Measurements from ENCODE around the gene SERINC5. TPM values are rescaled to one million over a fixed set of nuclear protein-coding genes. Genes with fewer than 3 reads are reported as not detected.

The SERINC5 gene
- total and polyA plus RNA-seq, 2 of the 4 experiments (the other 2 are of a cell fraction) = 5.0 to 8.1 TPM

DNA sequence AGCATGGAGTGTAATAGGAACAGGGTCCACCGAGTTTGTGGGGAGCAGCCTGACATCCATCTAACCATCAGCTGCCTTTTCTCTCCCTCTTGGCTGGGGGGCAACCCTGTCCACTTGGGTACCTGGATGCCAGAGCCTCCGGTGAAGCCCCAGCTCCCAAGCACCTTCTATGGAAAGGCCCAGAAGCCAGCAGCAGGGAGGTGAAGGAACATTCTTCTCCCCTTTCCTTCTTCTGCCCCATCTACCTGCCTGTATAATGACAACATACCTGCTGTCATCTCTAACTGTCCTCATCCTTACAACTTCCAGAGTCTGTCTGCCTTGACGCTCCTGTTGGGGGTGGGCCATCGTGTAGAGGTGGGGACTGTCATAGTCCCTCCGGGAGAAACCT, 187.6 kb downstream of the SERINC5 start:
- BruUV-seq (replicated peaks) = no TSS peak
- Histone ChIP-seq H2BK20ac (ENCODE audit: low read depth, low read length) (no peak overlapping the region), H4K20me1 (ENCODE audit: insufficient read depth, low read length) (no peaks in the 10 kb centered on the region), H3K27ac (ENCODE audit: insufficient read depth, low read length) (no peak overlapping the region), H3K4ac (ENCODE audit: low read depth, low read length) (no peak overlapping the region), H3K14ac (replicated peaks; ENCODE audit: low read depth, low read length) (no peak overlapping the region), H2BK5ac (ENCODE audit: low read depth, low read length, poor library complexity, severe bottlenecking) (no peak overlapping the region), H3K4me3 (ENCODE audit: insufficient read depth, low read depth, low read length) (no peak overlapping the region), H3K79me1 (ENCODE audit: low read depth in 1 of 2, low read length in 2 of 2) (no peaks in the 10 kb centered on the region), H3K9ac (ENCODE audit: low read depth, low read length) (no peak overlapping the region), H3K4me2 (ENCODE audit: low read depth, low read length) (no peak overlapping the region), H4K91ac (ENCODE audit: insufficient read depth, low read depth, low read length) (no peak overlapping the region), H2AK5ac (ENCODE audit: low read depth, low read length) (no peak overlapping the region), H4K8ac (ENCODE audit: low read depth in 2 of 2, low read length in 2 of 2) (no peak overlapping the region), H3K23ac (ENCODE audit: low read depth, low read length) (no peak overlapping the region), H3K18ac (ENCODE audit: low read depth, low read length) (no peak overlapping the region), H2BK15ac (ENCODE audit: low read depth, low read length) (no peak overlapping the region), H3K4me1 (ENCODE audit: control insufficient read depth, insufficient read depth, low read length) (peaks cover 2% of the 10 kb centered on the region; the same call in 1 of the 2 replicates), H3K56ac (ENCODE audit: extremely low read depth, insufficient read depth, low read length) (no peak overlapping the region), H3K9me1 (ENCODE audit: insufficient read depth, low read length) (no peaks in the 10 kb centered on the region), H3K36me3 (ENCODE audit: control insufficient read depth, insufficient read depth, low read length) (no peaks in the 10 kb centered on the region), H3K9me3 (ENCODE audit: control insufficient read depth, insufficient read depth, low read length) (no peaks in the 10 kb centered on the region), H4K5ac (ENCODE audit: low read depth, low read length) (no peak overlapping the region), H2BK120ac (ENCODE audit: low read depth, low read length) (no peak overlapping the region), H2AK9ac (replicated peaks; ENCODE audit: low read depth, low read length, poor library complexity) (no peak overlapping the region), H2AFZ (replicated peaks; ENCODE audit: low read length, poor library complexity) (no peak overlapping the region), H3K27me3 (ENCODE audit: control insufficient read depth, insufficient read depth, low read length) (peaks cover 4% of the 10 kb centered on the region; the same call in 1 of the 2 replicates)
- no peak for ATAC-seq (ENCODE audit: low read depth)
- dilution Hi-C loops (cut with HindIII; ENCODE audit: low sequenced_read_pairs, unreplicated experiment) = no loop called here
- intact Hi-C loops (cut with micrococcal nuclease) = no loop called here
- TF ChIP-seq, protein P1, sequence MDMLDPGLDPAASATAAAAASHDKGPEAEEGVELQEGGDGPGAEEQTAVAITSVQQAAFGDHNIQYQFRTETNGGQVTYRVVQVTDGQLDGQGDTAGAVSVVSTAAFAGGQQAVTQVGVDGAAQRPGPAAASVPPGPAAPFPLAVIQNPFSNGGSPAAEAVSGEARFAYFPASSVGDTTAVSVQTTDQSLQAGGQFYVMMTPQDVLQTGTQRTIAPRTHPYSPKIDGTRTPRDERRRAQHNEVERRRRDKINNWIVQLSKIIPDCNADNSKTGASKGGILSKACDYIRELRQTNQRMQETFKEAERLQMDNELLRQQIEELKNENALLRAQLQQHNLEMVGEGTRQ (IDR thresholded peaks at IDR 0.05; ENCODE audit: low read depth, low read length) = no peak
- TF ChIP-seq CHD1 (IDR thresholded peaks at IDR 0.05; ENCODE audit: low read depth, low read length) = no peak
- TF ChIP-seq RFX5 (IDR thresholded peaks at IDR 0.05; ENCODE audit: low read depth, low read length) = no peak
- no peak for TF ChIP-seq MXI1 (IDR thresholded peaks at IDR 0.05; ENCODE audit: borderline replicate concordance, low read depth, low read length)
- TF ChIP-seq SMC3 (IDR thresholded peaks at IDR 0.05; ENCODE audit: low read depth, low read length) = no peak
- TF ChIP-seq, protein P2, sequence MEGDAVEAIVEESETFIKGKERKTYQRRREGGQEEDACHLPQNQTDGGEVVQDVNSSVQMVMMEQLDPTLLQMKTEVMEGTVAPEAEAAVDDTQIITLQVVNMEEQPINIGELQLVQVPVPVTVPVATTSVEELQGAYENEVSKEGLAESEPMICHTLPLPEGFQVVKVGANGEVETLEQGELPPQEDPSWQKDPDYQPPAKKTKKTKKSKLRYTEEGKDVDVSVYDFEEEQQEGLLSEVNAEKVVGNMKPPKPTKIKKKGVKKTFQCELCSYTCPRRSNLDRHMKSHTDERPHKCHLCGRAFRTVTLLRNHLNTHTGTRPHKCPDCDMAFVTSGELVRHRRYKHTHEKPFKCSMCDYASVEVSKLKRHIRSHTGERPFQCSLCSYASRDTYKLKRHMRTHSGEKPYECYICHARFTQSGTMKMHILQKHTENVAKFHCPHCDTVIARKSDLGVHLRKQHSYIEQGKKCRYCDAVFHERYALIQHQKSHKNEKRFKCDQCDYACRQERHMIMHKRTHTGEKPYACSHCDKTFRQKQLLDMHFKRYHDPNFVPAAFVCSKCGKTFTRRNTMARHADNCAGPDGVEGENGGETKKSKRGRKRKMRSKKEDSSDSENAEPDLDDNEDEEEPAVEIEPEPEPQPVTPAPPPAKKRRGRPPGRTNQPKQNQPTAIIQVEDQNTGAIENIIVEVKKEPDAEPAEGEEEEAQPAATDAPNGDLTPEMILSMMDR (conservative IDR thresholded peaks at IDR 0.05; ENCODE audit: low read depth, low read length) = no peak
- TF ChIP-seq, protein P3, sequence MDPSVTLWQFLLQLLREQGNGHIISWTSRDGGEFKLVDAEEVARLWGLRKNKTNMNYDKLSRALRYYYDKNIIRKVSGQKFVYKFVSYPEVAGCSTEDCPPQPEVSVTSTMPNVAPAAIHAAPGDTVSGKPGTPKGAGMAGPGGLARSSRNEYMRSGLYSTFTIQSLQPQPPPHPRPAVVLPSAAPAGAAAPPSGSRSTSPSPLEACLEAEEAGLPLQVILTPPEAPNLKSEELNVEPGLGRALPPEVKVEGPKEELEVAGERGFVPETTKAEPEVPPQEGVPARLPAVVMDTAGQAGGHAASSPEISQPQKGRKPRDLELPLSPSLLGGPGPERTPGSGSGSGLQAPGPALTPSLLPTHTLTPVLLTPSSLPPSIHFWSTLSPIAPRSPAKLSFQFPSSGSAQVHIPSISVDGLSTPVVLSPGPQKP (IDR thresholded peaks at IDR 0.05; ENCODE audit: borderline replicate concordance, low read depth, low read length) = no peak
- TF ChIP-seq FOS (IDR thresholded peaks at IDR 0.05; ENCODE audit: low read depth, low read length) = no peak
- no peak for TF ChIP-seq NFE2L2 (IDR thresholded peaks at IDR 0.05; ENCODE audit: low read depth, low read length)
- no peak for TF ChIP-seq RAD21 (IDR thresholded peaks at IDR 0.05; ENCODE audit: low read length)
- TF ChIP-seq MAFK (IDR thresholded peaks at IDR 0.05; ENCODE audit: low read depth, low read length) = no peak
- TF ChIP-seq RCOR1 (IDR thresholded peaks at IDR 0.05; ENCODE audit: insufficient replicate concordance, low read length) = no peak
- no peak for TF ChIP-seq MAZ (IDR thresholded peaks at IDR 0.05; ENCODE audit: borderline replicate concordance, low read depth, low read length)
- no peak for TF ChIP-seq POLR2A (IDR thresholded peaks at IDR 0.05; ENCODE audit: low read depth, low read length)
- TF ChIP-seq BHLHE40 (IDR thresholded peaks at IDR 0.05; ENCODE audit: low read depth, low read length) = no peak
- no peak for TF ChIP-seq CEBPB (IDR thresholded peaks at IDR 0.05; ENCODE audit: low read depth, low read length)
- ChIA-PET CTCF (interaction anchor here (1.0 kb wide), 1 partner anchor 15 kb away, joined by 3 read pairs; no protein-coding TSS in a partner anchor), POLR2A (ENCODE audit: unreplicated experiment) (no interaction called here)
- in situ Hi-C loops (cut with MboI; ENCODE audit: low sequenced_read_pairs) = no loop called here
- no CpG with 5 or more reads among the region's 5 CpGs for WGBS, 2 experiments (ENCODE audit: extremely low coverage in 2 of 2, insufficient read length in 1 of 2)
- no peak for DNase-seq
